A549 (cell line): ENCODE measurements around the gene RNF5. TPM values are rescaled to one million over a fixed set of nuclear protein-coding genes. Genes with fewer than 3 reads are reported as not detected.

Source experiments
- ATAC-seq, 2 experiments: fragments of 200-7000 bp in 1 of 2; fragments of >200 bp in 1 of 2; cut with Nextera tagmentation in 1 of 2; cut with Tn5 transposase in 1 of 2; 3 replicates each; pipeline versions ENCODE4 v1.8.0 to v1.9.1; 2018 to 2020; ENCODE audit warnings: mild to moderate bottlenecking in 1 of 2, moderate library complexity in 1 of 2
- CTCF ChIA-PET: fragments of 300-600 bp; sonication (Branson Sonifier 250); formaldehyde crosslinking; extraction: SDS; loops from one replicate; lab custom pipeline; 2021; ENCODE audit warnings: antibody characterized with exemption, inconsistent platforms; lab: Yijun Ruan, JAX
- POLR2A ChIA-PET: fragments of 350-600 bp; formaldehyde crosslinking; extraction: SDS; loops from one replicate; lab custom pipeline; 2021; ENCODE audit warnings: antibody characterized with exemption, inconsistent platforms; lab: Yijun Ruan, JAX
- DNase-seq, 2 experiments: peaks; one replicate each; pipeline versions ENCODE4 v3.0.0 to v3.0.0-alpha.2; 2011 to 2016; ENCODE audit warnings: low read depth in 1 of 2, low spot score in 1 of 2
- FAIRE-seq: peaks from 2 replicates; lab custom pipeline; 2011; peaks lifted over from hg19 to GRCh38; lab: Jason Lieb, UNC
- H3K27ac ChIP-seq, 2 experiments: fragments of >200 bp; sonication (Bioruptor Twin); formaldehyde crosslinking; 3 replicates each; pipeline ENCODE4 v1.5.1; 2016 to 2017
- H3K4me1 ChIP-seq: fragments of >200 bp; sonication (Bioruptor Twin); formaldehyde crosslinking; 3 replicates; pipeline ENCODE4 v1.6.1; 2016
- H3K4me2 ChIP-seq: fragments of >200 bp; sonication (Bioruptor Twin); formaldehyde crosslinking; 3 replicates; pipeline ENCODE4 v1.6.1; 2016
- H3K4me3 ChIP-seq: fragments of >200 bp; sonication (Bioruptor Twin); formaldehyde crosslinking; 3 replicates; pipeline ENCODE4 v1.5.1; 2016
- H3K9me3 ChIP-seq: fragments of >200 bp; sonication (Bioruptor Twin); formaldehyde crosslinking; 3 replicates; pipeline ENCODE4 v1.6.1; 2016
- CBX2 ChIP-seq: fragments of 200-600 bp; sonication (generic); IDR thresholded peaks from 2 replicates; pipeline ENCODE4 v1.6.1; 2016; ENCODE audit warnings: low read depth, mild to moderate bottlenecking, borderline replicate concordance
- CBX8 ChIP-seq: fragments of 200-600 bp; sonication (generic); IDR thresholded peaks from 2 replicates; pipeline ENCODE4 v1.6.1; 2016
- CHD4 ChIP-seq: fragments of 200-600 bp; sonication (generic); IDR thresholded peaks from 2 replicates; pipeline ENCODE4 v1.6.1; 2016; ENCODE audit warnings: antibody characterized with exemption, mild to moderate bottlenecking, borderline replicate concordance
- ESRRA ChIP-seq: fragments of 150-350 bp; IDR thresholded peaks from 2 replicates; pipeline ENCODE4 v1.6.1; 2014; ENCODE audit warnings: mild to moderate bottlenecking, low read length, borderline replicate concordance
- FOSB ChIP-seq: fragments of 250-450 bp; sonication (Bioruptor Pico); IDR thresholded peaks from 2 replicates; pipeline ENCODE4 v1.5.0; 2020; ENCODE audit warnings: mild to moderate bottlenecking, moderate library complexity
- FOXS1 ChIP-seq: fragments of 250-450 bp; sonication (Bioruptor Pico); IDR thresholded peaks from 2 replicates; pipeline ENCODE4 v1.5.0; 2020; ENCODE audit warnings: mild to moderate bottlenecking, moderate library complexity
- HOXA7 ChIP-seq: fragments of 250-450 bp; sonication (Bioruptor Pico); IDR thresholded peaks from 2 replicates; pipeline ENCODE4 v1.5.0; 2020; ENCODE audit warnings: mild to moderate bottlenecking, moderate library complexity
- HOXB13 ChIP-seq: fragments of 250-450 bp; sonication (Bioruptor Pico); IDR thresholded peaks from 2 replicates; pipeline ENCODE4 v1.5.0; 2020; ENCODE audit warnings: low read depth, mild to moderate bottlenecking, moderate library complexity
- KDM1A ChIP-seq: fragments of 200-600 bp; sonication (generic); IDR thresholded peaks from 2 replicates; pipeline ENCODE4 v1.6.1; 2016; ENCODE audit warnings: low read depth, mild to moderate bottlenecking
- KDM5A ChIP-seq: fragments of 200-600 bp; sonication (generic); IDR thresholded peaks from 2 replicates; pipeline ENCODE4 v1.6.1; 2016; ENCODE audit warnings: antibody characterized with exemption, mild to moderate bottlenecking
- NPAS2 ChIP-seq: fragments of 250-450 bp; sonication (Bioruptor Pico); IDR thresholded peaks from 2 replicates; pipeline ENCODE4 v1.8.0; 2022; ENCODE audit warnings: mild to moderate bottlenecking, moderate library complexity, borderline replicate concordance
- POLR2AphosphoS2 ChIP-seq: conservative IDR thresholded peaks from 2 replicates; pipeline ENCODE4 v1.6.1; 2012; ENCODE audit warnings: low read length, improper control_type of control experiment, inconsistent platforms
- RARB ChIP-seq: fragments of 250-450 bp; sonication (Bioruptor Pico); IDR thresholded peaks from 2 replicates; pipeline ENCODE4 v1.8.0; 2021; ENCODE audit warnings: mild to moderate bottlenecking, moderate library complexity
- RNF2 ChIP-seq: fragments of 200-600 bp; sonication (generic); IDR thresholded peaks from 2 replicates; pipeline ENCODE4 v1.6.1; 2016; ENCODE audit warnings: low read depth, mild to moderate bottlenecking, antibody characterized with exemption, moderate library complexity, borderline replicate concordance
- SREBF2 ChIP-seq: fragments of 450-650 bp; IDR thresholded peaks from 2 replicates; pipeline ENCODE4 v1.6.1; 2014; ENCODE audit warnings: mild to moderate bottlenecking, moderate library complexity
- TFCP2L1 ChIP-seq: fragments of 250-450 bp; sonication (Bioruptor Pico); IDR thresholded peaks from 2 replicates; pipeline ENCODE4 v1.5.0; 2021; ENCODE audit warnings: mild to moderate bottlenecking
- ZC3H11A ChIP-seq: fragments of 450-650 bp; IDR thresholded peaks from 2 replicates; pipeline ENCODE4 v1.6.1; 2014; ENCODE audit warnings: antibody characterized with exemption, mild to moderate bottlenecking
- ZNF302 ChIP-seq: fragments of 250-450 bp; sonication (Bioruptor Pico); IDR thresholded peaks from 2 replicates; pipeline ENCODE4 v1.9.0; 2021; ENCODE audit warnings: inconsistent platforms, mild to moderate bottlenecking, moderate library complexity
- WGBS: methylation state at CpG from one replicate; pipeline ENCODE4 v1.1.6; 2017; ENCODE audit errors: missing lambda C conversion rate; 5-methylcytosine and 5-hydroxymethylcytosine counted together
- polyA plus RNA-seq, 4 experiments: library from polyadenylated mRNA; depleted of rRNA in 3 of 4; stranded (reverse); fragments of >200 nt; fragmentation: RNase III in 1 of 4; extraction: RNeasy Plus Mini Kit Qiagen cat#74134 plus additional on column Dnase treatment in 1 of 4; gene quantifications; 2 replicates in 3 of 4; 3 replicates in 1 of 4; pipeline ENCODE4 v1.2.3, GENCODE V29; 2011 to 2017
- TF ChIP-seq, protein P1 (sequence below): fragments of 250-450 bp; sonication (Bioruptor Pico); IDR thresholded peaks from 2 replicates; pipeline ENCODE4 v1.5.0; 2021; ENCODE audit warnings: mild to moderate bottlenecking, moderate library complexity, borderline replicate concordance
- TF ChIP-seq, protein P2 (sequence below): fragments of 150-350 bp; IDR thresholded peaks from 2 replicates; pipeline ENCODE4 v1.6.1; 2014; ENCODE audit warnings: low read depth, mild to moderate bottlenecking, low read length
- TF ChIP-seq, protein P3 (sequence below): IDR thresholded peaks from 2 replicates; pipeline ENCODE4 v1.6.1; 2012; ENCODE audit warnings: low read depth, borderline replicate concordance
- TF ChIP-seq, protein P4 (sequence below): fragments of >200 bp; sonication (Bioruptor Twin); formaldehyde crosslinking; IDR thresholded peaks from 3 replicates; pipeline ENCODE4 v1.5.1; 2016

The RNF5 gene
- polyA plus RNA-seq, 2 of the 4 experiments (the other 2 are of a cell fraction): 54.1 to 62.7 TPM

DNA sequence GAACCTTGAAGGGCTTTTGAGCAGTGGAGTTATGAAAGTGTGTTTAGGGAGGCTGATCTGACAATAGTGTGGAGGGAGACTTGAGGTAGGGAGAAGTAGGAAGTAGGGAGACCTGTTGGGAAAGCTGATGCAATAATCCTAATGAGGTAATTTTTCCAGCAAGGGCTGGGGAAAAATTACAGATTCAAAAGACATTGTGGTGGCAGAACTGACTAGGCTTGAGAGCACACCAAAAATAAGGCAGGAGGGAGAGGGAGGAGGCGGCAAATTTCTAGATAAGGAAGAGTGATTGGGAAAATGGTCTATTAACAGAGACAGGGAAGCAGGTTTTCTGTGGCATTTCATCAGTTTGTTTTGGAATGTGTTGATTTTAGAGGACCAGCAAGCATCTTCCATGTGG is 31.9 kb upstream of the RNF5 start:
- peaks cover 8% of the 10 kb centered on the region; the same call in 2 of the 3 replicates for H3K4me1 ChIP-seq

DNA sequence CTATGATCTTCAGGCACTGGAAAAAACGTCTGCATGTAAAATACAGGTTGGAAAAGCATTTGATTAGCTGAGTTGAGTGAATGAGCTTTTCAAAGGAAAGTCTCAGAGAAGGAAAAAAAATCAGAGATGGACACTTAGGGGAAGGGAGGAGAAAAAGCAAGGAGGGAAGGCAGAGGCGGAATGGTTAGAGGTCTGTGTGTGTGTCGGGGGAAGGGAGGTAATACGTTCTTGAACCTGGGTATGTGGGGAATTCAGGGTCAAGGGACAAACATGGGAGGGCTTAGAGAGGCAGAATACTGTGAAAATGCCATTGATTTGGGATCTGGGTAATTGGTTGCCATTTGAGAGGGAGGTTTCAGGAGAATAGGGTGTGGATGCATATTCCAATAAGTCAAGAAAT is 31.5 kb upstream of the RNF5 start:
- no peak for FAIRE-seq
- Histone ChIP-seq H3K9me3 (no peaks in the 10 kb centered on the region), H3K4me1 (peaks cover 8% of the 10 kb centered on the region; the same call in 2 of the 3 replicates), H3K4me2 (peak overlapping the region; percentile 16; the same call in 1 of the 3 replicates), H3K4me3 (no peak overlapping the region), H3K27ac (peak overlapping the region; percentile 55 to 65; a peak in 4 of 6 replicates)
- 57% methylated on average over 4 of the region's 4 CpGs for WGBS
- ChIA-PET CTCF (interaction anchor here (4.2 kb wide), 1 partner anchor 29 kb away, joined by 15 read pairs; no protein-coding TSS in a partner anchor), POLR2A (no interaction called here)
- no peak for ATAC-seq
- no peak for DNase-seq
- TF ChIP-seq ESRRA: no peak
- no peak for TF ChIP-seq ZNF302 (CRISPR knock-in tag)
- no peak for TF ChIP-seq NPAS2 (CRISPR knock-in tag)
- no peak for TF ChIP-seq FOSB (CRISPR knock-in tag)
- TF ChIP-seq, protein P1, sequence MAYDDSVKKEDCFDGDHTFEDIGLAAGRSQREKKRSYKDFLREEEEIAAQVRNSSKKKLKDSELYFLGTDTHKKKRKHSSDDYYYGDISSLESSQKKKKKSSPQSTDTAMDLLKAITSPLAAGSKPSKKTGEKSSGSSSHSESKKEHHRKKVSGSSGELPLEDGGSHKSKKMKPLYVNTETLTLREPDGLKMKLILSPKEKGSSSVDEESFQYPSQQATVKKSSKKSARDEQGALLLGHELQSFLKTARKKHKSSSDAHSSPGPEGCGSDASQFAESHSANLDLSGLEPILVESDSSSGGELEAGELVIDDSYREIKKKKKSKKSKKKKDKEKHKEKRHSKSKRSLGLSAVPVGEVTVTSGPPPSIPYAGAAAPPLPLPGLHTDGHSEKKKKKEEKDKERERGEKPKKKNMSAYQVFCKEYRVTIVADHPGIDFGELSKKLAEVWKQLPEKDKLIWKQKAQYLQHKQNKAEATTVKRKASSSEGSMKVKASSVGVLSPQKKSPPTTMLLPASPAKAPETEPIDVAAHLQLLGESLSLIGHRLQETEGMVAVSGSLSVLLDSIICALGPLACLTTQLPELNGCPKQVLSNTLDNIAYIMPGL (CRISPR knock-in tag): no peak
- TF ChIP-seq, protein P2, sequence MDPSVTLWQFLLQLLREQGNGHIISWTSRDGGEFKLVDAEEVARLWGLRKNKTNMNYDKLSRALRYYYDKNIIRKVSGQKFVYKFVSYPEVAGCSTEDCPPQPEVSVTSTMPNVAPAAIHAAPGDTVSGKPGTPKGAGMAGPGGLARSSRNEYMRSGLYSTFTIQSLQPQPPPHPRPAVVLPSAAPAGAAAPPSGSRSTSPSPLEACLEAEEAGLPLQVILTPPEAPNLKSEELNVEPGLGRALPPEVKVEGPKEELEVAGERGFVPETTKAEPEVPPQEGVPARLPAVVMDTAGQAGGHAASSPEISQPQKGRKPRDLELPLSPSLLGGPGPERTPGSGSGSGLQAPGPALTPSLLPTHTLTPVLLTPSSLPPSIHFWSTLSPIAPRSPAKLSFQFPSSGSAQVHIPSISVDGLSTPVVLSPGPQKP: no peak
- TF ChIP-seq CBX8: no peak
- no peak for TF ChIP-seq TFCP2L1 (CRISPR knock-in tag)
- no peak for TF ChIP-seq RARB
- TF ChIP-seq RNF2: no peak
- no peak for TF ChIP-seq ZC3H11A
- no peak for TF ChIP-seq CHD4
- TF ChIP-seq FOXS1 (CRISPR knock-in tag): no peak
- no peak for TF ChIP-seq HOXB13

More for the DNA sequence above, 31.9 kb upstream of the RNF5 start:
- peak overlapping the region; percentile 55 to 65; a peak in 4 of 6 replicates for H3K27ac ChIP-seq
- TF ChIP-seq SREBF2 (no peak), NPAS2 (CRISPR knock-in tag) (no peak), CBX8 (no peak), KDM1A (no peak), KDM5A (no peak), POLR2AphosphoS2 (no peak), CBX2 (no peak), HOXA7 (no peak), RNF2 (no peak), CHD4 (no peak), ZC3H11A (no peak)
- TF ChIP-seq, protein P3, sequence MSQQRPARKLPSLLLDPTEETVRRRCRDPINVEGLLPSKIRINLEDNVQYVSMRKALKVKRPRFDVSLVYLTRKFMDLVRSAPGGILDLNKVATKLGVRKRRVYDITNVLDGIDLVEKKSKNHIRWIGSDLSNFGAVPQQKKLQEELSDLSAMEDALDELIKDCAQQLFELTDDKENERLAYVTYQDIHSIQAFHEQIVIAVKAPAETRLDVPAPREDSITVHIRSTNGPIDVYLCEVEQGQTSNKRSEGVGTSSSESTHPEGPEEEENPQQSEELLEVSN: no peak
- TF ChIP-seq, protein P4, sequence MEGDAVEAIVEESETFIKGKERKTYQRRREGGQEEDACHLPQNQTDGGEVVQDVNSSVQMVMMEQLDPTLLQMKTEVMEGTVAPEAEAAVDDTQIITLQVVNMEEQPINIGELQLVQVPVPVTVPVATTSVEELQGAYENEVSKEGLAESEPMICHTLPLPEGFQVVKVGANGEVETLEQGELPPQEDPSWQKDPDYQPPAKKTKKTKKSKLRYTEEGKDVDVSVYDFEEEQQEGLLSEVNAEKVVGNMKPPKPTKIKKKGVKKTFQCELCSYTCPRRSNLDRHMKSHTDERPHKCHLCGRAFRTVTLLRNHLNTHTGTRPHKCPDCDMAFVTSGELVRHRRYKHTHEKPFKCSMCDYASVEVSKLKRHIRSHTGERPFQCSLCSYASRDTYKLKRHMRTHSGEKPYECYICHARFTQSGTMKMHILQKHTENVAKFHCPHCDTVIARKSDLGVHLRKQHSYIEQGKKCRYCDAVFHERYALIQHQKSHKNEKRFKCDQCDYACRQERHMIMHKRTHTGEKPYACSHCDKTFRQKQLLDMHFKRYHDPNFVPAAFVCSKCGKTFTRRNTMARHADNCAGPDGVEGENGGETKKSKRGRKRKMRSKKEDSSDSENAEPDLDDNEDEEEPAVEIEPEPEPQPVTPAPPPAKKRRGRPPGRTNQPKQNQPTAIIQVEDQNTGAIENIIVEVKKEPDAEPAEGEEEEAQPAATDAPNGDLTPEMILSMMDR: no peak
- H3K9me3 ChIP-seq: no peaks in the 10 kb centered on the region
- ATAC-seq: no peak
- peak overlapping the region; percentile 16; the same call in 2 of the 3 replicates for H3K4me2 ChIP-seq
- FAIRE-seq: no peak
- no peak overlapping the region for H3K4me3 ChIP-seq
- no peak for DNase-seq
- POLR2A ChIA-PET: no interaction called here
- CTCF ChIA-PET: interaction anchor here (4.2 kb wide), 1 partner anchor 28 kb away, joined by 15 read pairs; no protein-coding TSS in a partner anchor
- 96% methylated on average over 1 of the region's 1 CpG for WGBS
